Neural progenitor cell (in vitro differentiated cells): ENCODE measurements around the gene SYNGR2. TPM values are rescaled to one million over a fixed set of nuclear protein-coding genes. Genes with fewer than 3 reads are reported as not detected.
A peak's percentile ranks its signal among the peaks of the same experiment; 100 is the strongest.

Experiments
- DNase-seq: peaks from one replicate; pipeline ENCODE4 v3.0.0-alpha.2; 2016; ENCODE audit warnings: low spot score
- H2AFZ ChIP-seq: fragments of 200-600 bp; sonication (generic); replicated peaks from 2 replicates; pipeline ENCODE4 v1.6.1; 2016; ENCODE audit warnings: antibody characterized with exemption
- H3F3A ChIP-seq: fragments of 200-600 bp; sonication (generic); 2 replicates; pipeline ENCODE4 v1.6.1; 2016; ENCODE audit warnings: antibody characterized with exemption, low read depth
- H3K27ac ChIP-seq: fragments of 200-600 bp; sonication (generic); 2 replicates; pipeline ENCODE4 v1.5.1; 2016; ENCODE audit warnings: mild to moderate bottlenecking
- H3K27me3 ChIP-seq: fragments of 200-600 bp; sonication (generic); 2 replicates; pipeline ENCODE4 v1.6.1; 2016; ENCODE audit warnings: mild to moderate bottlenecking, moderate library complexity
- H3K36me3 ChIP-seq: fragments of 200-600 bp; sonication (generic); 2 replicates; pipeline ENCODE4 v1.5.1; 2016
- H3K4me1 ChIP-seq: fragments of 200-600 bp; sonication (generic); 2 replicates; pipeline ENCODE4 v1.6.1; 2016; ENCODE audit warnings: mixed run types
- H3K4me2 ChIP-seq: fragments of 200-600 bp; sonication (generic); 2 replicates; pipeline ENCODE4 v1.6.1; 2016
- H3K4me3 ChIP-seq: fragments of 200-600 bp; sonication (generic); 2 replicates; pipeline ENCODE4 v1.5.1; 2016
- H3K79me2 ChIP-seq: fragments of 200-600 bp; sonication (generic); 2 replicates; pipeline ENCODE4 v1.6.1; 2016; ENCODE audit warnings: low read depth
- H3K9ac ChIP-seq: fragments of 200-600 bp; sonication (generic); 2 replicates; pipeline ENCODE4 v1.6.1; 2016
- H3K9me3 ChIP-seq: fragments of 200-600 bp; sonication (generic); 2 replicates; pipeline ENCODE4 v1.5.1; 2016; ENCODE audit warnings: low read depth
- H4K20me1 ChIP-seq: fragments of 200-600 bp; sonication (generic); 2 replicates; pipeline ENCODE4 v1.6.1; 2016; ENCODE audit warnings: low read depth
- H3K27ac Mint-ChIP-seq: 3 replicates; pipeline ENCODE4 v1.8.0; 2021; ENCODE audit warnings: mixed read lengths
- H3K27me3 Mint-ChIP-seq: 2 replicates; pipeline ENCODE4 v1.8.0; 2022; ENCODE audit warnings: low read depth, mild to moderate bottlenecking, inconsistent platforms, moderate library complexity, mixed read lengths; ENCODE audit not compliant: insufficient read depth
- H3K36me3 Mint-ChIP-seq: 3 replicates; pipeline ENCODE4 v1.8.0; 2021; ENCODE audit warnings: mixed read lengths
- H3K4me1 Mint-ChIP-seq: 3 replicates; pipeline ENCODE4 v1.8.0; 2021; ENCODE audit warnings: mixed read lengths
- H3K4me3 Mint-ChIP-seq: 3 replicates; pipeline ENCODE4 v1.8.0; 2021; ENCODE audit warnings: mild to moderate bottlenecking, moderate library complexity, mixed read lengths
- H3K9me3 Mint-ChIP-seq: 3 replicates; pipeline ENCODE4 v1.8.0; 2020; ENCODE audit warnings: mixed read lengths
- EZH2 ChIP-seq: fragments of 200-600 bp; sonication (generic); IDR thresholded peaks from 2 replicates; pipeline ENCODE4 v1.6.1; 2017; ENCODE audit warnings: antibody characterized with exemption, mild to moderate bottlenecking, moderate library complexity
- EZH2phosphoT487 ChIP-seq: fragments of 200-600 bp; sonication (generic); IDR thresholded peaks from 2 replicates; pipeline ENCODE4 v1.6.1; 2017; ENCODE audit warnings: antibody characterized with exemption
- total RNA-seq: library from RNA; depleted of rRNA; stranded (reverse); fragments of >200 nt; gene quantifications from 2 replicates; pipeline ENCODE4 v1.2.3, GENCODE V29; 2015; ENCODE audit warnings: low replicate concordance
- TF ChIP-seq, protein P1 (sequence below): fragments of 200-600 bp; sonication (generic); IDR thresholded peaks from 2 replicates; pipeline ENCODE4 v1.5.1; 2017; ENCODE audit warnings: antibody characterized with exemption, mild to moderate bottlenecking

The SYNGR2 gene
- total RNA-seq, 1 donor from 2014 or later, result 6.2 TPM

- no peak for DNase-seq
- H2AFZ ChIP-seq, result no peak overlapping the region
- H3K4me2 ChIP-seq, result no peak overlapping the region
- no peaks in the 10 kb centered on the region for H3K9me3 Mint-ChIP-seq
- H4K20me1 ChIP-seq, result no peaks in the 10 kb centered on the region
- peaks cover 10% of the 10 kb centered on the region for H3K4me1 ChIP-seq
- H3K4me1 Mint-ChIP-seq, result peaks cover 10% of the 10 kb centered on the region
- no peak overlapping the region for H3K27ac ChIP-seq
- peaks cover 69% of the 10 kb centered on the region for H3K27me3 ChIP-seq
- H3K4me3 Mint-ChIP-seq, result no peak overlapping the region
- no peaks in the 10 kb centered on the region for H3K9me3 ChIP-seq
- H3K79me2 ChIP-seq, result no peaks in the 10 kb centered on the region
- H3K9ac ChIP-seq, result no peak overlapping the region
- peaks cover 19% of the 10 kb centered on the region for H3F3A ChIP-seq
- peaks cover 26% of the 10 kb centered on the region for H3K27me3 Mint-ChIP-seq
- no peaks in the 10 kb centered on the region for H3K36me3 Mint-ChIP-seq
- H3K27ac Mint-ChIP-seq, result no peak overlapping the region
- TF ChIP-seq EZH2phosphoT487 (no peak), EZH2 (no peak)
- TF ChIP-seq, protein P1, sequence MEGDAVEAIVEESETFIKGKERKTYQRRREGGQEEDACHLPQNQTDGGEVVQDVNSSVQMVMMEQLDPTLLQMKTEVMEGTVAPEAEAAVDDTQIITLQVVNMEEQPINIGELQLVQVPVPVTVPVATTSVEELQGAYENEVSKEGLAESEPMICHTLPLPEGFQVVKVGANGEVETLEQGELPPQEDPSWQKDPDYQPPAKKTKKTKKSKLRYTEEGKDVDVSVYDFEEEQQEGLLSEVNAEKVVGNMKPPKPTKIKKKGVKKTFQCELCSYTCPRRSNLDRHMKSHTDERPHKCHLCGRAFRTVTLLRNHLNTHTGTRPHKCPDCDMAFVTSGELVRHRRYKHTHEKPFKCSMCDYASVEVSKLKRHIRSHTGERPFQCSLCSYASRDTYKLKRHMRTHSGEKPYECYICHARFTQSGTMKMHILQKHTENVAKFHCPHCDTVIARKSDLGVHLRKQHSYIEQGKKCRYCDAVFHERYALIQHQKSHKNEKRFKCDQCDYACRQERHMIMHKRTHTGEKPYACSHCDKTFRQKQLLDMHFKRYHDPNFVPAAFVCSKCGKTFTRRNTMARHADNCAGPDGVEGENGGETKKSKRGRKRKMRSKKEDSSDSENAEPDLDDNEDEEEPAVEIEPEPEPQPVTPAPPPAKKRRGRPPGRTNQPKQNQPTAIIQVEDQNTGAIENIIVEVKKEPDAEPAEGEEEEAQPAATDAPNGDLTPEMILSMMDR, result no peak
- no peak overlapping the region for H3K4me3 ChIP-seq
- no peaks in the 10 kb centered on the region for H3K36me3 ChIP-seq
These were observed 35.6 kb upstream of the SYNGR2 start for GRCh38 chr17:78132767-78133178.

- H3K27ac Mint-ChIP-seq, result no peak overlapping the region
- Histone ChIP-seq H2AFZ (no peak overlapping the region), H3F3A (peaks cover 21% of the 10 kb centered on the region), H3K27ac (no peak overlapping the region), H3K9me3 (no peaks in the 10 kb centered on the region), H4K20me1 (no peaks in the 10 kb centered on the region), H3K4me2 (no peak overlapping the region), H3K36me3 (no peaks in the 10 kb centered on the region), H3K79me2 (no peaks in the 10 kb centered on the region), H3K4me1 (peaks cover 8% of the 10 kb centered on the region), H3K9ac (no peak overlapping the region), H3K27me3 (peaks cover 63% of the 10 kb centered on the region), H3K4me3 (no peak overlapping the region)
- H3K4me3 Mint-ChIP-seq, result no peak overlapping the region
- peaks cover 10% of the 10 kb centered on the region for H3K4me1 Mint-ChIP-seq
- no peaks in the 10 kb centered on the region for H3K36me3 Mint-ChIP-seq
- no peaks in the 10 kb centered on the region for H3K9me3 Mint-ChIP-seq
- DNase-seq, result no peak
- peaks cover 26% of the 10 kb centered on the region for H3K27me3 Mint-ChIP-seq
- no peak for TF ChIP-seq EZH2
- TF ChIP-seq, protein P1, result no peak
- TF ChIP-seq EZH2phosphoT487, result no peak
These were observed 35.0 kb upstream of the SYNGR2 start for GRCh38 chr17:78133179-78133951.

- Histone ChIP-seq H3K27ac (no peak overlapping the region), H4K20me1 (no peaks in the 10 kb centered on the region), H3K27me3 (peaks cover 56% of the 10 kb centered on the region), H3K4me2 (no peak overlapping the region), H3K4me3 (no peak overlapping the region), H2AFZ (no peak overlapping the region), H3F3A (peaks cover 21% of the 10 kb centered on the region), H3K79me2 (no peaks in the 10 kb centered on the region), H3K4me1 (peaks cover 4% of the 10 kb centered on the region), H3K9ac (no peak overlapping the region), H3K9me3 (no peaks in the 10 kb centered on the region), H3K36me3 (no peaks in the 10 kb centered on the region)
- peaks cover 20% of the 10 kb centered on the region for H3K27me3 Mint-ChIP-seq
- no peaks in the 10 kb centered on the region for H3K36me3 Mint-ChIP-seq
- peaks cover 6% of the 10 kb centered on the region for H3K4me1 Mint-ChIP-seq
- TF ChIP-seq, protein P1, result peak; percentile 72
- no peak for TF ChIP-seq EZH2
- no peak overlapping the region for H3K4me3 Mint-ChIP-seq
- H3K27ac Mint-ChIP-seq, result peak overlapping the region; percentile 0
- DNase-seq, result peak; percentile 87
- H3K9me3 Mint-ChIP-seq, result no peaks in the 10 kb centered on the region
These were observed 34.1 kb upstream of the SYNGR2 start for GRCh38 chr17:78133971-78134898.
